ENCODE results near the gene TBC1D19.

Gene TBC1D19

DNA sequence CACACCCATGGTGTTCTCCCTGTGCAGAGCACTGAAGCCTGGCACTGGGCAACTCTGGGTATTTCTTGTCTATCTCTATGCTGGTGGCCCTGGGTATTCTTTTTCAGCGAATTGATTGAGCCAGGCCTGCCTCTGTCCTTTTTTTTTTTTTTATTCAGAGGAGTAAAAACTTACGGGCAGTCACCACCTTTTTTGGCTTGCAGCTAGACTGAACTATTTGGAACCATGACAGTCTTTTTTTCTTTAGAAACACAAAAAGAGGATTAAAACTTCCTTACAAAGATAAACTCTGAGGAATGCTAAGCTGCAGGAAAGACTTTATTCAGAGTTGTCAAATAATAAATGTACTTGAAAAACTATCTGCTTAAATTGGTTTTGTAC lies 157.6 kb downstream of the TBC1D19 start:
- DNase-seq: no peak

DNA sequence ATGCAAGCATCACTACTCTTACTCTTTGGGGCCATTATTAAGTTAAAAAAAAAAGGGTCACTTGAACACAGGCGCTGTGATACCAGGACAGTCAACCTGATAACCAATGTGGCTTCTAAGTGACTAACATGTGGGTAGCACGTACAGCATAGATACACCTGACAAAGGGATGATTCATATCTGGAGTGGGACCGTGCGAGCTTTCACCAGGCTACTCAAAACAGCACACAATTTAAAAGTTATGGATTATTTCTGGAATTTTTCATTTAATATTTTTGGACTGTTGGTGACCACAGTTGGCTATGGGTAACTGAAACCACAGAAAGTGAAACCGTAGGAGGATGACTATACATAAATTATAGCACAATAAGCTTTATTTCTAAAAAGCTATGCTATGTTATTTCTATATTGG lies 162.9 kb downstream of the TBC1D19 start:
- DNase-seq: no peak

DNA sequence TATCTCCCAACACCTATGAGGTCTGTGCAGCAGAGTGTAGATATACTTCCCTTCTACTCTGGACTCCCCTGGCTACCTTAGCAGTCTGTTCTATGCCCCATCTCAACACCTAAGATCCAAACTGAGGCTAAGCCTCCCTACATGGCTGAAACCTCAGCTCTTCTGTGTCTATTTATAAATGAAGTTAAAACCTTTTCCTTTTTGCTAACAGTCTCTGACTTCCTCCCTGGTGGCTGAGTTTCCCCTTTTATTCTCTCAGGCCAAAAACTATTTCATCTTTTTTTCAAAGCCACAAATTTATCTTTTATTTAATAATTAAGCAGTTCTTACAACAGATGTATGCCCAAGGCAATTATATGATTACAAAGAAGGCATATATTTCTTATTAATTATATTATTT lies 164.9 kb downstream of the TBC1D19 start:
- DNase-seq: no peak

DNA sequence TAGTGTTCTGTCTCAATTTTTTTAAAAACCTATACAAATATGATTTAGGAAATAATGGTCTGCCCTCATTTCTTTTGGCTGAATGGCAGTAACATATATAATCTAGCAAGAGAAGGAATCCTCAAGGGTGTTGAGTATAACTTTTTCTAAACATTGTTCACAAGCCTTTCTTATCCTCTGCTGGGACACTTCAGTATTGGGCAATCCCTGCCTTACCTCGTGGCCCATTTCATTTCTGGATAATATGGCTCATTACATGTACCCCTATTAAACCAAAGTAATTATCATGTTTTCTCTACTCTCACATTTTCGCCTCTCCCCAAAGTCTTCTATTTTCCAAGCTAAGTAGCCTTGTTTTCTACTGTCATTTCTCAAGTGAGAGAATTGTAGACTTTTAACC lies 166.0 kb downstream of the TBC1D19 start:
- DNase-seq: no peak

DNA sequence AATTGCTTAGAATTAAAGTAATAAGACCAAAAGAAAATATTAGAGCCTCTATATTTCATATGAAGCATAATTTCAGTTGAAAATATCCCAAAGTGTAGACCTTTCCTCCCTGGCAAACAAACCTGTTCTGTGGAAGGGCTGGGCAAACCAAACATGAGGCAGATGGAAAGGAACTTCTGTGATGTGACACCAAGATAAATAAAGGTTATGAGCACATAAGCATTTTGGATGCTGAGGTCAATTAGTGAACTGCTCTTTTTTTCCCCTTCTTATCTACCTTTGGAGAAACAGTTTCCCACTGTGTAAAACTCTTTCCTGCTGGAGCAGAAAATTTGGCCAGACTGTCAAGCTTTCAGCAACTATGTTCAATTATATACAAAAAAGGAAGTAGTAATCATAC lies 167.1 kb downstream of the TBC1D19 start:
- DNase-seq: no peak

DNA sequence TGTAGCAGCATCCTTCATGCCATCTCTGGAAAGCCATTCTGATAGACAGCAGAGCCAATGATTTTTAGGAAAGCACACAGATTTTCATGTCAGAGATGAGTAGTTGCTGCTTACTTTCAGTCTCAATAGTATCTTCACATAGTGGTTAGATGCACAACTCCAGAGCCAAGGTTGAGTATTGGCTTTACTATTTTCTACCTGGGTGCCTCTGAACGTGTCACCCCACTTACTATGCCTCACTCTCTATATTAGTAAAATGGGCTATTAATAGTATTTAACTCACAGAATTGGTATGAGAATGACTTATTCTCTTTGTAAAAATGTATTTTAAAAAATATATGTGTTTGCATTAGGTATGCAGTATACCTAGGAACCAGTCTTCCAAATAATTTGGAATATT lies 168.0 kb downstream of the TBC1D19 start:
- no peak for DNase-seq

DNA sequence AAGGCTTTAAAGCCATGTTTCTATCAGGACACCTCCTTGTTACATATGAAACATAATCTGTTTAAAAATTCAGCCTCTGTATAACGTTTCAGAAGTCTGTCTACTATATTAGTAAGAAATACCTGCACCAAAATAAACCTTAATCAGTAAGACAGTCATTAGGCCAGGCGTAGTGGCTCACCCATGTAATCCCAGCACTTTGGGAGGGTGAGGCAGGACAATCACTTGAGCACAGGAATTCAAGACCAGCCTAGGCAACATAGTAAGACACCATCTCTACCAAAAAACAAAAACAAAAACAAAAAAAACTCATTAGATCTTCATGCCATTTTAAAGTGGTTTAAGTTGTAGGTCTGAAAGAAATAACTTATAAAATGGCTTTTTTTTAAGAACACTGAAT lies 169.3 kb downstream of the TBC1D19 start:
- DNase-seq: no peak

DNA sequence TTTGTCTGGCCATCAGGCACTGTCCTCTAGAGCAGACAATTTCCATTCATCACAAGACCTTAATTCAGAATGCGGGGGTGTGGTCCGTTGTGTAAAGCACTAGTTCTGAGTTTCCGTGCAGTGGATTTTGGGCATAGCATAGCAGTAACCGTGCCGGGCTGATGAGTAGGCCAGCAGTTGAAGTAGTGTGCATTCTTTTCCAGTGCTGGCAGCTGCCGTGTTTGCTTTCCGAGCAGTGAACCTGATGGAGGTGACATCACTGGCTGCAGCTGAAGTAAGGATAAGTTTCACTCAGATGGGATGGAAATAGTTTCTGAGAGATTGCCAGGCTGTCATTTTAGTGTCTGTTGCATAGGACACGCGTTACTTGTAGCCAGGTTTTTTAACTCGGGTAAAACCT lies 169.7 kb downstream of the TBC1D19 start:
- peak; percentile 78 for DNase-seq

DNA sequence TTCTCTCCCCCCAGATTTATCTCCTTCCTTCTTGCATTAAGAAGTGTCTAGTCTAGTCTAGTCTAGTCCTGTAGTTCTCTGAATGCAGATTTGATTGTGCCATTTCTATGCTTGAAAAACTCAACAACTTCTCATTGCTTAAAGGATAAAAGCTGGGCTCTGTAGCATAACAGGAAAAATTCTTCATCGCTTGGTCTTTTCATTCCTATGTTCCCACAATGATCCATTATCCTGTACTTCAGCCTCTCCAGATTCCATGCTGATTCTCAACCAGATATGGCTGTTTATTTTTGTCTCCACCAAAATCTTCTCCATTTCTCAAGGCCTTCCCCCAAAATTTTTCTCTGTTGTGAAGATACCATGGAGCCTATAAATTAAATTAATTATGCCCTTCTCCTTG lies 173.9 kb downstream of the TBC1D19 start:
- no peak for DNase-seq

DNA sequence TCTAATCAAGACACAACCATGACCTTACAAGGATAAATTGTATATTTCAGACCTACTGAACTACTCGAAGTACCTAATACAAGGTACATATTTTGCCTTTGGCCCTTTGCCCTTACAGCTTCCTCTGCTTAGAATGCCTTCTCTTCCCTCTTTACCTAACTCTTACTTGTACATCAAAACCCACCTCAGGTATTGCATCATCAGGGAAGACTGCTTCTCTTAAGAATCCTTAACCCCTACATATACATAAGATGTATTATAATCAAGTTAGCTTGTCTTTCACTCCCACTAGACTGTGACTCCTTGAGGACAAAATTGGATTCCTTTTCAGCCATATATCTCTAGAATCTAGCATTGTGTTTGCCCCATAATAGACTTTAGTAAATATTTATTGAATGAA lies 175.0 kb downstream of the TBC1D19 start:
- no peak for DNase-seq

DNA sequence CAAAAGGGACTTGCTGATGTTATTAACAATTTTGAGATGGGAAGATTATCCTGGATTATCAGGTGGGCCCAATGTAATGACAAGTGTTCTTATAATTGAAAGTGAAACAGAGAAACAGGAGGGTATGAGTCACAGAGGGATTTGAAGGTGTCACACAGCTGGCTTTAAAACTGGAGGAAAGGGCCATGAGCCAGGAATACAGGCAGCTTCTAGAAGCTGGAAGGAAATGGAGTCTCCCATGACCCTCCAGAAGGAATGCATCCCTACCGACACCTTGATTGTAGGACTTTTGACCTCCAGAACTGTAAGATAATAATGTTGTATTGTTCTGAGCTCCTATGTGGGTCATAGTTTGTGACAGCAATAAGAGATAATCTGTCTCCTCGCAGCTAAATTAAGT lies 178.8 kb downstream of the TBC1D19 start:
- no peak for DNase-seq

DNA sequence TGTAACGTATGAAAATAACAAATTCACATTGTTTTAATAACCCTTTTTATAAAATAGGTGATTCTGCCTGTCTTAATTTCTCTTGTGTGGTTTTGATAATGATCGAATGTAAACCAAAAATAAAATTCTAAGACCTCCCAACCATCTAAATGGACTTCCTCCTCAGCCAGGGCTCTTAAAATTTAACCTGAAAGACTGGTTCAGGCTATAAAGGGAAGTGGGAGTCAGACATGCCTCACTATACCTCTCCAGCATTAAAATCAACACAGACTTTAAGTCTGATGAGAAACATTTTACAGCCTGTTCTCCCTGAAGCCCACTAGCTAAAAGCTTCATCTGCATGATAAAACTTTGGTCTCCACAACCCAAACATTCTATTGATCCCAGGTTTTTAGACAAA lies 179.2 kb downstream of the TBC1D19 start:
- DNase-seq: no peak

DNA sequence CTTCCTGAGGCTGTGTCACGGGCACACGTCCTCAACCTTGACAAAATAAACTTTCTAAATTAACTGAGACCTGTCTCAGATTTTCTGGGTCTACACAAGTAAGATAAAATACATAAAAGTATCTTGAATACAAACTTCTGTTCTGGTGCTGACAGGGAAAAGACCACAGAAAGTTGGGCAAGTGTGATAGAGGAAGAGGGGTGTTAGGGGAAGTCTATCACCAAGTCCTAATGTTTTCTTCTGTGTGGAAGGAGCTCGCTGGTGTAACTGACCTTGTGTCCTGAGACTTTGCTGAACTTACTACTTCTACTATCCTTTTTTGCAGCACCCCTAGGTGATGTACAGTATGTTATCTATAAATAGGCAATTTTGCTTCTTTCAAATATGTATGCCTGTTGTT lies 179.8 kb downstream of the TBC1D19 start:
- no peak for DNase-seq

DNA sequence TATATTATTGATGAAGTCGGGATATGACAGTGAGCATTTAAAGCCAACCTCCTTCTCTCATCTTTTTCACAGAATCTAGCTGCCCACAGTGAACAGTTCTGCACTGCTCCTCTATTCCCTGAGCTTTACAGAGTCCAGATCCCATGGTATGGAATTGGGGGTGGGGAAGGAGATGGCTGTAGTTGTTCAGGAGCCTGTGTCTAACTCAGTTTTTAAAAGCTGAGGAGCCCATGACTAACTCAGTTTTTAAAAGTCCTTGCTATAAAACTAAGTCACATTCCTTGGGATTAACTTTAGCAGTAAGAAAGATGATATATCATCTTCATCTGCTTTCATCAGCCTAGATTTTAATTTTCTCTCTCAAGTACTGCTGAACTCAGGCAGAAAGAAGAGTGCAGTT lies 180.3 kb downstream of the TBC1D19 start:
- no peak for DNase-seq

DNA sequence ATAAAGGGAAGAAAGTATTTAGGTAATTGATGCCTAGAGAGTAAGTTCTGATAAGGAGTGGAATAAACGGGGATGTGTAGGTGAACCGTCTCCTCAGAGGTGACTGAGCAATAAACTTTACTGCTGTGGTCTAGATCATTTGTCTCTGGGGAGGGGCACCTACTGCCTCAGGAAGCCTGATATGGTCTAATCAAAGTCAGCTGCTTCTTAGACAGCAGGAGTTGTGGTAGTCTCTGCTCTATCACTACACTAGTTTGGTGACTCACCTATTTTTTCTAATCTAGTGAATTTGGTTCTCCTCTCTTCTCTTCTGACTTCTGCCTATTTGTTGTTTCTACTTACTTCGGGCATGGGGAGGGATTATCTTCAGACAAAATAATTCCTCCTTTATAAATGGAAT lies 181.6 kb downstream of the TBC1D19 start:
- DNase-seq: no peak

DNA sequence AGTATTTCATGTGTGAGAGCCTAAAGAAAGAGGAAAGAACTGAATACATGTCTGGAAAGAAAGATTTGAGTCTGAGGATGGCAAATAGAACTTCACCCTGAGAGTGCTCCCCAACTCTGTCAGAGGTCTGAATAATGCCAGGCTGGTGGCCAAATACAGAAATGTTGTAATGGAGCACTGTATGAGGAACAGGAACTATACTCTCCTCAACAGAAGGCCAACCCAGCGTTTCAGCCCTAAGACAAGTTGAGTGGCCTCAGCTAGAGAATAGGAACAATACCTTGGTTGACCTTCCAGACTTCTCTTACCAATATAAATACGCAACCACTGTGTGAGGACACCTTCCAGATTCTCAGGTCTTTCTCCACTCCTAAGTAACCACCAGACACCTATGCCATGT lies 182.3 kb downstream of the TBC1D19 start:
- no peak for DNase-seq

DNA sequence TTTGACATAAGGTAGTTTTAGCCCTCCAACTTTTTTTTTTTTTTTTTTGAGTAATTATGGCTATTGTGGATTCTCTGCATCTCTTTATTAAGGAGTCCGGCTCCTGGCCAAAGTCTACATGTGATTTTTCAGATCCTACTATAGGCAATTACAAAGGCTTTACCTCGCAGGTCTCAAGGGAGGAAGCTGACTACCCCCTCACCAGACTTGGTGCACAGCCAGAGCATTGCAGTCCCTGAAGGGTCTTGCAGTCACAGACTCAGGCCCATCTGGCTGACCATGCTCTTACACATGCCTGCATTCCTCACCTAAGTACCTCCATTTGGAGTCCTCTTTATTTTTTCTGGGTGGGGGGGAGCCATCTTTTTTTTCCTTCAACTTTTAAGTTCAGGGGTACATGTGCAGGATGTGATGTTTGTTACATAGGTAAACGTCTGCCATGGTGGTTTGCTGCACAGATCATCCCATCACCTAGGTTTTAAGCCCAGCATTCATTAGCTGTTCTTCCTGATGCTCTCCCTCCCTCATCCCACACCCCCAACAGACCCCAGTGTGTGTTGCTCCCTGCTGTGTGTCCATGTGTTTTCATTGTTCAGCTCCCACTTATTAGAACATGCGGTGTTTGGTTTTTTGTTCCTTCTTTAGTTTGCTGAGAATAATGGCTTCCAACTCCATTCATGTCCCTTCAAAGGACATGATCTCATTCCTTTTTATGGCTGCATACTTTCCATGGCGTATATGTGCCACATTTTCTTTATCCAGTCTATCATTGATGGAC lies 188.4 kb downstream of the TBC1D19 start:
- no peak for DNase-seq

DNA sequence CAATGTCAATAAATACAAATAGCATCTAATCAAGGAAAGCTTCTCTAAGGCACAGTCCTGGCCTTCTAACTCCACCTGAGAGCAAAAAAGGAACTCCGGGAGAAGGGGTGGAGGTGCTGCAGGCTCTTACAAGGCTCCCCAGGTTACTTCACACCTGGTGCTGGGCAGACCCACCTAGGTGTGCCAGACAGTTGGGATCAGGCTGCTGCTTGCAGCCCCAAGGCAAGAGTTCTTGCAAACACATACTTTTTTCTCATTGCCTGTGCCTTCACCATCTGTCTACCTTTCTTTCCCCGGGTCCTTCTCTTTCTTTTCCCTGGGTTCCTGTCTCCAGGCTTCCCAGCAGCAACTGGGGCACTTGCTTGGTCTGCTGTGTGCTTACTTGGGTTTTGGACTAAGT lies 195.3 kb downstream of the TBC1D19 start:
- DNase-seq: no peak

DNA sequence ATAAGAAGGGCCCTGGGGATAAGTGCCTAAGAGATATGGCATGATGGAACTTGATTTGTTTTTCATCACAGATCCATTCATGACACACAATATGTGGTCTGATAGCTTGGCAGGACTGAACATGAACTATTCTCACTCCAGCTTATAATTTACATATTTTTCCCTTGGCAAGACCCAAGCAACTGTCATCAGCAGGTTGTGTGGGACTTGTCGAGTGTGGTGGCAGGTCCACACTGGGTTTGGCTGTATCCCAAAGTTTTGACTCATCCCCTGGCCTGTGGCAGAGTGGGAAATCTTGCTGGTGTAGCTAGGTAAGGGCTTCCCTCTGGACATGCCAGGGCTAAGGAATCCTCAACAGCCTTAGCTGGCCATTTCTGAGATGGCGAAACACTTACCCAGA lies 195.8 kb downstream of the TBC1D19 start:
- no peak for DNase-seq

DNA sequence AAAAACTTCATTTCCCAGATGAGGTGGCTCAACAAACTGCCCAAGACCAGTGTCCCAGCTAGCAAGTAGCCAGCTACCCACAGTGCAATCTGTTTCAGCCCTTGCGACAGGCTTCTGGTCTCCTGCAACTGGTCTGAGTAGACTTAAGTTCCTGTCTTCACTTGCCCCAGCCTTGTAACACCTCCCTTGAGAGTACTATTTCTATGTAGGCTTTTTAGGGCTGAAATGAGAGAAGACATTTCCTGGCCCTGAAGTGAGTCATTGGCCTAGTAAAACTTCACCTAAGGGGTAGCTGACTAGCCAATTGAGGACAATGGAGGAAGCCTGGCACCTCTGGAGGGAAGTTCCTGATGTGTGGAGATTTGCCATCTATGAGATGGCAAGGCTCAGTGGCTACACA lies 196.7 kb downstream of the TBC1D19 start:
- DNase-seq: no peak

DNA sequence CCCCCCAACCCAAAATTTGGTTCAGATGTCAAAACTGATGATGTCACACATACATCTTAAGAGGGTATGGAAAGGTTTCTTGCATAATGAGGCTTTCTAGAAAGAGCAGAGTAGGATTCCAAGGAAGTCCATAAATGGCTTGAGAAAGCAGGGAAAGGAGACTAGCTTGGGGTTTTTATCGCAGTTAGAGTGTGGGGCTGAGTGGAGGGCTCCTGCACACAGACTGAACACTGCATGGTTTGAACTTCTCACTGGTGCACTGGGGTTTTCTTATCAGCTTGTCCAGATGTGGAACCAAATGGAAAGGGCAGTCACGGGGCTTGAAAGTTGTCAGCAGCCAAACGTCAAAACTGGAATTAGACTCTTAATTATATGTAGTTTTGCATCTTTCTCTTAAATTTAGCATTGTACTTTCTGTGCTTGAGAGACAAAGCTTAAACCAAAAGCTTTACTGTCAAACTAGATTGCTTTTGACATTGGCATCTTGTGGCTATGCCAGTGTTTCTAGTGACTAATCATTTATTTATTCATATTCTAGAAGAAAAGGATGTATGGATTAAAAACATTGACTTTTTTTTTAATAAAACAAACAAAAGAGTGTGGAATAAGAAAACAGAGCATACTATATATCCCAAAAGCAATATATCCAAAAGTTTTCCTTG lies 198.4 kb downstream of the TBC1D19 start:
- no peak for DNase-seq

DNA sequence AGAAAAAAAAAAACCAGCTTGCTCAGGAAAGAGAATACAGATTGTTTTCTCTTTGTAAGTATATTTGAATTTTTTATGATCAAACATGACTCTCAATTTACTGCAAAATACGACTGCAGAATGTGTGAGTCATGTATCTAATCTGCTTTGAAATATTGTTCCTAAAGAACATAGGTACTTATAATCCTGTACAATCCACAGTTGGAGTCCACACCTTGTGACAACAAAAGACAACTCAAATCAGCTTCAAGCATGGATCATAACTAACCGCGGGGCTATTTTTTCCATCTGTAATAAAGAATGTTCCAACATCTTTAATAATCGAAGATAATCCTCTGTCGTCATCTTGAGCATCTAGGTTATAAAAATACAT lies 198.9 kb downstream of the TBC1D19 start:
- DNase-seq: no peak

DNA sequence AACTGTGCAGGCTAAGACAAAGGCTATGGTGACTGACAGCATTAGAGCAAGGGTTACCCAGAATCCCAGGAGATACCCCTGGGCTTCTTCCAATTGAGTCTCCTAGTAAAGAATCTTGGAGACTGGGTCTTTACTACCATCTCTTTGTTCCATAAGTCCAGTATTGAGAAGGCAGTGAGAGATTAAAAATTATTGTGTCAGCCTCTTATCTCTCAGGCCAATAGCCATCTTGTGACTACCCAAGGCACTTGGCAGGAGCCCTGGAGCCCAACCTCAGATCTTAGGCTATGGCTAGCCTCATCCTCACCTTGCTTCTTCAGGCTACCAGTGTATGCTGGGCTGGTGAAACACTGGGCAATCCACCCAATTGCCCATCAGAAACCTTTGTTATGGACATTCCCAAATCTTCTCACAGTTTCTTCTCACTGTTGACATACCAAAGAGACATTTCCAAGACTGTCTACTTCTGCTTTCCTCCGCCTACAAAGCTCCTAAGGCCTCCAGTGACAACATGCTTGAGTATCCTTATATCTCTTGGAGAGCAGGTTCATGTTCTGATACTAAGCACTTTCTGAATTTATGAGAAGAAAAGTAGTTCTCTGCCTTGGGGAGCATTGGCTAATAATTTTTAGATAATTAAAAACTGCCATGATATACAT lies 200.5 kb downstream of the TBC1D19 start:
- no peak for DNase-seq

DNA sequence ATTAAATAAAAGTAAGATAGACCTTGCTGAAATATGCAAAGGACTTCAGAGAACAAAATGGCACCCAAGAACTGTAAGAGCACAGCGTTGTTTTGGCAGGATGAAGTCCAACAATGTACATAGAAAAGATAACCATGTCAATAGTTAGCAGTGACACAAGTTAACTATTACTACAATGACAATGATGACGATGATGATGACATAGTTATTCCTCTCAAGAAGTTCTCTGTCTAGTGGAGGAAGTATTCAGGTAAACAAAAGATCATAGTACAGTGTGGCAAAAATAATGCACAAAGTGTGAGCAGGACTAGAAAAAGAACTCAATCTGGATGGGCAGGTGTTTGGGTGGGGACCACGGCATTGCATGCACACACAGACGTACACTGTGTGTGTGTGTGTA lies 201.4 kb downstream of the TBC1D19 start:
- no peak for DNase-seq

DNA sequence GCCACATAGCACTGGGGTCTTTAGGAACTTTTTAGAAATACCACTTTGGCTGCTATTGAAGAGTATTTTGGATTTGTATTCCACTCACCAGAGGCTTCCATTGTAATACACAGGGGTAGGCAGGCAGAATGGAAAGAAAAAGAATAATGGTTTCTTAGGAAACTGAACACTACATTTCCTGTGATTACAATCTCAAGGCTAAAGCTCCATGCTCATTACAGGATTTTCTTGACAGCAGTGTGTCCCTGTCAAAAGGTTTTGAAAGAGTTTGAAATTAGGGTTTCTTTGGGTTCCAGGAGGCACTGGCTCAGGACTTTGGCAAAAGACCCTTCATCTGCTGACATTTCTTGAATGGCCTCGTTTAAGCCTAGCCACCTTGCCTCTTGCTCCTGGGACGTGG lies 201.9 kb downstream of the TBC1D19 start:
- no peak for DNase-seq

Data from right forelimb (tissue), 1 donor.